ENCODE measurements around the gene SELENOF.

The SELENOF gene

DNA sequence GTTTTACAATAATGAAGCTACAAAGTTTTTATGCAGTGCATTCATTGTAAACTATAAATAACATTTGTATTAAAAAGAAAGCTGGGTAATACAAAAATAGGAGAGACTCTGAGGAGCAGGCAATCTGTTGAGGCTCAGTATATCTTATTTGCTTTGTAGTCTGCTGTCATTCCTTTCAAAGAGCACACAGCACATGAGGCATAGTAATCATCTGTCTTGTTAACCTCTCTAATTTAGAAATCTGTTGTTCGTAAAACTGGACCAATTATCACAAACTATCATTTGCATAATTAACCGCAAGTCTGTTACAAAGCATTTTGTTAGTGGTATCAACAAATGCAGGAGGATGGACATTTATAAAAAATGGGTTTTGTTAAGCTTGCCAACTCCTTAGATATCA is 51.0 kb downstream of the SELENOF start:
- DNase-seq (ENCODE audit: extremely low read depth, low read depth) = no peak
- no peak overlapping the region for H3K4me3 ChIP-seq (replicated peaks; ENCODE audit: low read depth, low read length)
- TF ChIP-seq, protein P1, sequence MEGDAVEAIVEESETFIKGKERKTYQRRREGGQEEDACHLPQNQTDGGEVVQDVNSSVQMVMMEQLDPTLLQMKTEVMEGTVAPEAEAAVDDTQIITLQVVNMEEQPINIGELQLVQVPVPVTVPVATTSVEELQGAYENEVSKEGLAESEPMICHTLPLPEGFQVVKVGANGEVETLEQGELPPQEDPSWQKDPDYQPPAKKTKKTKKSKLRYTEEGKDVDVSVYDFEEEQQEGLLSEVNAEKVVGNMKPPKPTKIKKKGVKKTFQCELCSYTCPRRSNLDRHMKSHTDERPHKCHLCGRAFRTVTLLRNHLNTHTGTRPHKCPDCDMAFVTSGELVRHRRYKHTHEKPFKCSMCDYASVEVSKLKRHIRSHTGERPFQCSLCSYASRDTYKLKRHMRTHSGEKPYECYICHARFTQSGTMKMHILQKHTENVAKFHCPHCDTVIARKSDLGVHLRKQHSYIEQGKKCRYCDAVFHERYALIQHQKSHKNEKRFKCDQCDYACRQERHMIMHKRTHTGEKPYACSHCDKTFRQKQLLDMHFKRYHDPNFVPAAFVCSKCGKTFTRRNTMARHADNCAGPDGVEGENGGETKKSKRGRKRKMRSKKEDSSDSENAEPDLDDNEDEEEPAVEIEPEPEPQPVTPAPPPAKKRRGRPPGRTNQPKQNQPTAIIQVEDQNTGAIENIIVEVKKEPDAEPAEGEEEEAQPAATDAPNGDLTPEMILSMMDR (IDR thresholded peaks at IDR 0.05; ENCODE audit: low read depth, low read length, missing control alignments) = no peak

DNA sequence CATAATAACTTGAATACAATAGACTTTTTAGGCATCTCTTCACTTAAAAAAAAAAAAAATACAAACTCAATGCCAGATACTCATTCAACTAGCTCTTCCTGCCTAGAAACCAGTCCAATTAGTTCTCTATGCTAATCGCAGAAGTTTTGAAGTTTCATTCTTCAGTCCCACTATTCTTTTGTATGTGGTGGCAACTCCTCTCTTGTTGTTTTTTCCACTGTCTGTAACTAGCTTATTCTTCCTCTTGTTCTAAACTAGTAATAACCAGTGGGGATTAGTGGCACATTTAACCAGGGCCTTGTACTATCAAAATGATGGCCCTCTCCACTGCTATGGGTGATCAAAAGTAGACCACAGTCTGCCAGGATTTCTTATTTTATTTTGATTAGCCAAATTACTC is 52.5 kb downstream of the SELENOF start:
- TF ChIP-seq, protein P1 (IDR thresholded peaks at IDR 0.05; ENCODE audit: low read depth, low read length, missing control alignments) = no peak
- no peak for DNase-seq (ENCODE audit: extremely low read depth, low read depth)

DNA sequence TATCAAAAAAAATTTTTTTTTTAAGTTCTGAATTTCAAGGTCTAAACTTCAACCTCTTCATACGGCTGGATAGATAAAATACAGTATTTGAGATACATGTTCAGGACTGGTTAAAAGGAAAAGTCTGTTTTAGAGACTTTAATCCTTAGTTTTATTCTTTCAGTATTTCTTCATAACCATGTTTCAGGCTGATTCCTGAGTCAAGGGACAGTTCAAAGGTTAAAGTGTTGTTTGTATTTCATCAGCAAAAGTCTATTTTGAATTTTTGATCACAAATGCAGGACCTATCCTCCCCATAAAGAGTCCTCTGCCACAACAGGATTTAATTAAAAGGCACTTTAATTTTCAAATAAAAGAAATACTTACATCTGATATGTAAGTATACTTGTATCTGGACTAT is 53.5 kb downstream of the SELENOF start:
- TF ChIP-seq, protein P1 (IDR thresholded peaks at IDR 0.05; ENCODE audit: low read depth, low read length, missing control alignments) = no peak
- DNase-seq (ENCODE audit: extremely low read depth, low read depth) = no peak
- no peak overlapping the region for H3K4me3 ChIP-seq (replicated peaks; ENCODE audit: low read depth, low read length)

More for the DNA sequence above, 52.5 kb downstream of the SELENOF start:
- H3K4me3 ChIP-seq (replicated peaks; ENCODE audit: low read depth, low read length) = no peak overlapping the region

DNA sequence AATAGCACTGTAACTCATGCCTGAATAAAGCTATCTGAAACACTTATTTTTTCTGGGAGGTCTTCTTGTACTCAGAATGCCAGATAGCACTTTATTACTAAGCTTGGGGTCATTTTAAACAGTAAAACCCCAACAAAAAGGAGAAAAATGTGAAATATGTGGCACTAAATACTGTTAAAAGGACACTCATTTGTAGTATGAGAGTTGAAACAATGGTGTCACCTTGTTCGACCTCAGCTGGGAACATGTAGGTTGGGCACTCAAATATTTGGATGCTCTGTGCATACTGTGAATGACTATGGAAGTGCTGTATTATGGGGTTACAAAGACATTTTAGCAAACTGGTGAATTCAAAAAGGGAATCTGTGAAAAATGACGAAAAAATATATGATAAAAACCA is 53.9 kb downstream of the SELENOF start:
- DNase-seq (ENCODE audit: extremely low read depth, low read depth) = no peak
- TF ChIP-seq, protein P1 (IDR thresholded peaks at IDR 0.05; ENCODE audit: low read depth, low read length, missing control alignments) = no peak
- no peak overlapping the region for H3K4me3 ChIP-seq (replicated peaks; ENCODE audit: low read depth, low read length)

DNA sequence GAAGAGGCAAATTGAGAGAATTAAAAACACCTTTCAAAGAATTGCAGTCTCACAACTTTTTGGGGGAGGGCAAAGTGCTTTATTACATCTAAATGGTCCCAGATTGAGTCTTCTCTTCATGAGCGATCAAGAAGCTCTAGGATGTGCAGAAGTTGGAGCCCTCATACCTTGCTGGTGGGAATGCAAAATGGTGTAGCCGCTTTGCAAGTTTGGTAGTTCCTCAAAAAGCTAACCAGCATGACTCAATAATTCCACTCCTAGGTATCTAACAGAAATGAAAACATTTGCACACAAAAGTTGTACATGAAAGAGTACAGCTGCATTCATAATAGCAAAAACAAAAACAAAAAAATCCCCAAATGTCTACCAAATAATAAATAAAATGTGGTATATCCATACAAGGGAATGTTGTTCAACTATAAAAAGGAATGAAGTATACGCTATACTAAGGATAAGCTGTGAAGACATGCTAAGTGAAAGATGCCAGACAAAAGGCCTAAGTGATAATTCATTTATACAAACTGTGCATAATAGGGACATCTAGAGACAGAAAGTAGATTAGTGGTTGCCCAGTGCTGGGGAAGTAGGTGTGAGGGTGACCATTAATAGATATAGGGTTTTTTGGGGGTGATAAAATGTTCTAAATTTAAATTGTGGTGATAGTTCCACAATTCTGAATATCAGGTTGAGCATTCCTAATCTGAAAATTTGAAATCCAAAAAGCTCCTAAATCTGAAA is 55.2 kb downstream of the SELENOF start:
- TF ChIP-seq, protein P1 (IDR thresholded peaks at IDR 0.05; ENCODE audit: low read depth, low read length, missing control alignments) = no peak
- no peak for DNase-seq (ENCODE audit: extremely low read depth, low read depth)
- H3K4me3 ChIP-seq (replicated peaks; ENCODE audit: low read depth, low read length) = no peak overlapping the region

DNA sequence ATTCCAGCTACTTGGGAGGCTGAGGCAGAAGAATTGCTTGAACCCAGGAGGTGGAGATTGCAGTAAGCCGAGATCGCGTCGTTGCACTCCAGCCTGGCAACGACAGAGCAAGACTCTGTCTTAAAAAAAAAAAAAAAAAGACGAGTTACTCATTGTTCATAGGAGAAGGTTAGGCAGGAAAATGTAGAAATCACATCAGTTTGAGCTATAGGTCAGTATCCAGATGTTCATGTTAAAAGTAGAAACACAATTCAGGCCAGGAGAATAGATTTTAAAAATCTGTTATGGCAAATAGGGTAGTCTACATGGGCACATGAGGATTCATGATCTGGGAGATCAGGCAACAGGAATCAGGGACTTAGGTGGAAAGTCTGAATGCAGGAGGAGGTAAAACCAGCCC is 57.7 kb downstream of the SELENOF start:
- no peak overlapping the region for H3K4me3 ChIP-seq (replicated peaks; ENCODE audit: low read depth, low read length)
- no peak for DNase-seq (ENCODE audit: extremely low read depth, low read depth)
- TF ChIP-seq, protein P1 (IDR thresholded peaks at IDR 0.05; ENCODE audit: low read depth, low read length, missing control alignments) = no peak

DNA sequence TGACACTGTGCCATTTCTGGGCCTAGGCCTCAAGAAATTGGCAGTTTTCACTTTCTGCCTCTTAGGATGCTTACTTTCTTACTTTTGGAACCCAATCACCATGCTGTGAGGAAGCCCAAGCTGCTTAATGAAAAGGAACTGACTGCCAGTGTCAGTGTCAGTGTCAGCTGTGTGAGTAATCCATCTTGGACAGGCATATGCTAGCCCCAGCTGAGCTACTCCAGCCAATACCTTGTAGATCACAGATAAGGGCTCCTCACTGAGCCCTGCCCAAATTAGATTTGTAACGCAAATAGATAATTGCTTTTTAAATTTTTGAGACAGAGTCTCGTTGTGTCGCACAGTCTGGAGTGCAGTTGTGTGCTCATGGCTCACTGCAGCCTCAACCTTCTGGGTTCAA is 59.6 kb downstream of the SELENOF start:
- H3K4me3 ChIP-seq (replicated peaks; ENCODE audit: low read depth, low read length) = no peak overlapping the region
- TF ChIP-seq, protein P1 (IDR thresholded peaks at IDR 0.05; ENCODE audit: low read depth, low read length, missing control alignments) = no peak
- no peak for DNase-seq (ENCODE audit: extremely low read depth, low read depth)

All from HFF-Myc (cell line).